Measurements from ENCODE around the gene PLPPR1. TPM values are rescaled to one million over a fixed set of nuclear protein-coding genes. Genes with fewer than 3 reads are reported as not detected.

The PLPPR1 gene
- total RNA-seq, 1 donor from 2014 or later, result 222 TPM

DNA sequence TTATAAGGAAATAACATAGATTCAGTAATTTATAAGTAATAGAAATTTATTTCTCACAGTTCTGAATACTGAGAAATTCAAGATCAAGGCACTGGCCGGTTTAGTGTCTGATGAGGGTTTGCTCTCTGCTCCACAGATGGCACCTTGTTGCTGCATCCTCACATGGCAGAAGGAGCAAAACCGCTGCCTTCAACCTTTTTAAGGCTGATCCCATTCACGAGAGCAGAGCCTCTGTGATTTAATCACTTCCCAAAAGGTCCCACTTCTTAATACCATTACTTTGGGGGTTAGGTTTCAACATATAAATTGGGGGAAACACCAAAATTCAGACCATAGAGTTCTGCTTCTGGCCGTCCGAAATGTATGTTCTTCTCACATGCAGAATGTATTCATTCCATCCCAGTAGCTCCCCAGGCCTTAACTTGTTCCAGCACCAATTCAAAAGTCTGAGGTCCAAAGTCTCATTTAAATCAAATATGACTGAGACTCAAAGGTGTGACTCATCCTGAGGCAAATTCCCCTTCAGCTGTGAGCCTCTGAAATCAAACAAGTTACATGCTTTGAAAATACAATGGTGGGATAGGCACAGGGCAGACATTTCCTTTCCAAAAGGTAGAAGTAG lies 325.7 kb downstream of the PLPPR1 start:
- DNase-seq, result no peak

DNA sequence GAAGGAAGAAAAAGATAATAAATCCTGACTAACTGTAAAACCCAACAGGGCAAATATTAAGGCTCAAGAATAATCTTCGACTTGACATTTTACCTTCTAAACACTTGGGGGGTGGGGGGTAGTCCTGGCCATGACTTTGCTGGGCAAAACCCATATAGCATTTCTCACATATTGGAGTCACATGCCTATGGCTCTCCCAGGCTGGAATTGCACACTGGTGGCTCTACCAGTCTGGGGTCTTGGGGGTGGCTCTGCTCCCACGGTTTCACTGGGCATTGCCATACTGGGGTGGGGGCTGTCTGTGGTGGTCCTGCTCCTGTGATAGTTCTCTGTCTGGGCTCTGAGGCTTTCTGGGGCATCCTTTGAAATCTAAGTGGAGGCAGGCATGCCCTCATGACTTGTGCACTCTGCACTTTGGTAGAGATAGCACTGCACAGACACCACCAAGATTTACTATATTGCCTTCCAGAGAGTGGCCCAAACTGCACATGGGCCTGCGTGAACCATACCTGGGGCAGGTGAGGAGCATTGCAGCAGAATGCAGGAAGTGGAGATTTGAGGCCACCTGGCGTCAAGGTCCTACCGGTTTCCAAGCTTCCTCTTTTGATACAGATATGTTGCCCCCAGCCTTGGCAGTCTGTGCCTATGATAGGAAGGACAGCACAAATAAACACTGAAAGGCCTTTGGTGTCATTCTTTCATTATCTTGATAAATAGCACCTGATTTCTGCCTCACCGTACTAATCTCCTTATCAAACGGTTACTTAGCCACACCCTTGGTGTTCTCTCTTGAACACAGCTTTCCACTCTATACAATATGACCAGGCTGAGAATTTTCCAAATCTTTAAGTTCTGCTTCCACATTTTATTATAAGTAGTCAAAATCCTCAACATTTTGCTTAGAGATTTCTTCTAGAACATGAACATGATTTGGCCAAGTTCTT lies 326.5 kb downstream of the PLPPR1 start:
- DNase-seq, result no peak

DNA sequence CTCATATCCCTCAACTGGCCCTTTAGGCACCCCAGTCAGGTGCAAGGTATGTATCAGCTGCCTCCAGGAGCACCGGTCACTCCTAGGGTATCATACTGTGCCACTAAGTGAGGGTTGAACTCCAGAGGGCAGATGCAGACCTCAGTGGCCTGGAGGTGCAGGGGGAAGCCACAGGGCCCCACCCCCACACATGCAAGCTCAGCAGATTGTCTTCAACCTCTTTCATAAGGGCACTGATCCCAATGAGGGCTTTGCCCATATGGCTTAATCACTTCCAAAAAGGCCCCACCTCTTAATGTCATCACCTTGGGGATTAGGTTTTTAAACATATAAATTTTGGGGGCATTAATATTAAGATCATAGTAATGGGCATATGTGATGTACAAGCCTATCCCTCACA lies 328.1 kb downstream of the PLPPR1 start:
- DNase-seq, result no peak

DNA sequence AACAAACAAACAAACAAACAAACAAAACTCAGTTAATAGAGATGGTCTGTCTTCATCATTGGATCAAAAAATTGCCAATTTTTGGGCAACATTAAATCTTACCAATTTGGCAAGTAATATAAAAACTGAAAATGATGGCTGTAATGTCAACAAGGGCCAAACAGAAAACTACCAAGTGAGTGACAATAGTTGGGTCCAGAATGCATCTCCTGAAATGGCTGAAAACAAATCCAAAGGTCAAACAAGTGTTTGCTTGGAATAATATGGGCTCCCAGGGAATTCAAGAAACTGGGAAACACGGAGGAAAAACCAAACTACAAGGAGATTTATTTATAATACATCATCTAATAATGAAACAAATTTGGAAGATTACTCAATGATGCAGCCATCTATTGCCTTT lies 331.2 kb downstream of the PLPPR1 start:
- DNase-seq, result no peak

DNA sequence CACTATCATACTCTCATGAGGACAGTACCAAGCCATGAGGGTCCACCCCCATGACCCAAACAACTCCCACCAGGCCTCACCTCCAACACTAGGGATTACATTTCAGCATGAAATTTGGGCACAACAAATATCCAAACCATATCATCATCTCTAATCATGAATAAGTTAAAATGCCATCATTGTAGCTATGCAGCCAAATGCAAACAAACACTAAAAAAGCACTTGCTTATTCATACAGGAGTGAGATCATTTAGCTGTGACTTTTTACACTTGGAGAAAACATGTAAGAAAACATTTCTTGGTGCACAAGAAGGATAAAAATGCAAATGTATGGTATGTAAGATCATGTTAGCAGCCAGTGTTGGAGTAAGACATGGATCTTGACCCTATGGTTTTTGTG lies 332.1 kb downstream of the PLPPR1 start:
- DNase-seq, result no peak

DNA sequence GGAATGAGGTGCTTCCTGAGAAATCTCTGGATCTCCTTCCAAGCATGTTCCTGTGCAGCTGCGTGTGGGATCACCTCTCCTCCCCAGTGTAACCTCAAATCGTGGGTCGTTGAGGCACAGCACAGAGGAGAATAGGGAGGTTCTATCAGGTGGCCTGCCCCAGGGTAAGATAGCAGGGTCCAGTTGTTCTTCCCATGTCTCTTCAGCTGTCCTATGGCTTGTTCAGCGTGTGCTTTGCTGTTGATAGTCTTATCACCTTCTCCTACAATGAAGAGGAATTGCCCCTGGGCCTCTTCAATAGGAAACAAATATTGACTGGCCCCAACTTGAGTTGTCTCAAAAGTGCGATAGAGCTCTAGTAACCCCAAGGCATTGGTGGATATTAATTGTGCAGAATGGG lies 333.9 kb downstream of the PLPPR1 start:
- DNase-seq, result no peak

DNA sequence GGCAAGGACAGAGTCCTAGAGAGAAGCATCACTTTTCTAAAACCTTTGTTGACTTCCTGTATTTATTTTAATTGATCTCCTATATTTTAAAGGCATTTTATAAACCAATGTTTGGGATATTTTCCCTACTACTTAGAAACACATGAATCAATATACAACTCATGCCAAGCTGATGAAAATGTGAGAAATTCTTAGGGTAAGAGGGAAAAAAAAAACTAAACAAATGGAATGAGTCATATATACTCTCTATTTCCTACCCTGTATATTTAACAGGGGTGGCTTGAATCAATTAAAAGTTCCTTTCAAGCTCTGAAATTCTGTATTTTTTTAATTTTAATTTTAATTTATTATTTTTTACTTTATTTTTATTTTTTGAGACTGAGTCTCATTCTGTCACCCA lies 336.7 kb downstream of the PLPPR1 start:
- DNase-seq, result no peak

DNA sequence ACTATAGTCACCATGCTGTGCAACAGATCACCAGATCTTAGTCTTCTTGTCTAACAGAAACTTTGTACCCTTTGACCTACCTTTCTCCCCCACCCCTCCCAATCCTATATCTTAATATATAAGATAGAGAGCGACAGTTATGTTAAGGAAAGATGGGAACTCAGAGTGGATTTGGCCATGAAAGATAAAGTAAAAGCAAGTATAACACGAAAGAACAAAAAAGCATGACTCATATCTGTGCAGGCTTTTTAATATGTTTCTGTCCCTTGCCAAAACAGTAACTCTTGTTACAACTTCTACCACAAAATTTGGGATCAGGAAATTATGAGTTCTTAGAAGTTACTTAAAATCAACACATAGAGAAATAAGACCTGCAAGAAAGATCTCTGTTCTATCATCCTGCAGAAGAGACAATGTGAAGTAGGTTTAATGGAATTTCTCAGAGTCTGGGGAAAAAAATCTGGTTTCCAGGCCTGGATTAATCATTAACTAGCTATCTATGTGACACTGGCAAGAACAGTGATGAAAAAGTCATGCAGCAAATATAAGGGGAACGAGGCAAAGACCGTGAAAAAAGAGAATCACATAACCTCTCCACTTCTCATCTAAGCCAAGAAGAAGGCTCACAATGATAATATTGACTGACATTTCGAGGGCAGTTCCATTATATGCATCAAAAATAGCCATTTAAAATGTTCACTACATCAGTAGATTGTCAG lies 337.7 kb downstream of the PLPPR1 start:
- DNase-seq, result no peak

DNA sequence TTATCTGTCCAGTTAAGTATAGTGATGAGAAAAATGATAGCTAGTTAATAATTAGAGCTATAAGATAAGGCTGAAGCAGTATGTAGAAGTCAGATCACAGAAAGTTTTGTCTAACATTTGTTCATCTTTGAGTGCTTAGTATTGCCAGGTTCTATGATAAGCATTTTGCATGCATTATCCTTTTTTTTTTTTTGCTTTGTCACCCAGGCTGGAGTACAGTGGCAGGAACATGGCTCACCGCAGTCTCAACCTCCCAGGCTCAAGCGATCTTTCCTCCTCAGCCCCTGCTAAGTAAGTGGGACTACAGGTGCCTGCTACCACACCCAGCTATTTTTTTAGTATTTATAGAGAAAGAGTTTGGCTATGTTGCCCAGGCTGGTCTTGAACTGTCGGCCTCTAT lies 338.8 kb downstream of the PLPPR1 start:
- DNase-seq, result no peak

DNA sequence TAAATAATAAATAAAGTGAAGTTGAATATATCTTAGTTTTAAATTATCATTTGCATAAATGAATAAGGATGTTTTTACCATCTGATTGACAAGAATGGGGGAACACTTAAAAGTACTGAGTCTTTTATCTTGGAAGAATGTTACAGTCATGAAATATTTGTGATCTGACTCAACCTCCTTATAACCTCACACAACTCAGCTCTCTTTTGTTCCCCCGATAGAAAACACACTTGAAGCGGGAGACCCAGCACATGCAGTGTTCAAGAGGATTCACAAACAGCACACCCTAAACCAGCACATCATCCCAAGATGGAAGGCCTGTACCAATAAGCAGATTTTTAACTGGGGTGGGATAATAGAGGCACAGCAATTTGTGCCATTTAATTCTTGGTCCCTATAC lies 340.8 kb downstream of the PLPPR1 start:
- no peak for DNase-seq

DNA sequence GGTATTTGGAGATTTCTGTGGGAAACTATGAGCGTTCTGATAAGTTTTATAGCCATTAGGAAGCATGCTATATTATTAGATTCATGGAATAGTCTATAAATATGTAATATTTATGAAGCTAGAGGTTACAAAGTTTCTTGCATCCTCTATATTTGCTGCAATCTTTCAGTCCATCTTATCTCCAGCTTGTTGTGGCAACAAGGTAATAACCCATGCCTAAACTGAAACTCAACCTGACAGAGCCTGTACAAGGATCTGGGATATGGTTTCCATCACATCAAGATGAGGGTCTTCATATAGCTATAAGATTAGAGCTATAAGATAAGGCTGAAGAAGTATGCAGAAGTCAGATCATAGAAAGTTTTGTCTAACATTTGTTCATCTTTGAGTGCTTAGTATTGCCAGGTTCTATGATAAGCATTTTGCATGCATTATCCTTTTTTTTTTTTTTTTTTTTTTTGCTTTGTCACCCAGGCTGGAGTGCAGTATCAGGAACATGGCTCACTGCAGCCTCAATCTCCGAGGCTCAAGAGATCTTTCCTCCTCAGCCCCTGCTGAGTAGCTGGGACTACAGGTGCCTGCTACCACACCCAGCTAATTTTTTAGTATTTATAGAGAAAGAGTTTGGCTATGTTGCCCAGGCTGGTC lies 341.5 kb downstream of the PLPPR1 start:
- DNase-seq, result no peak

DNA sequence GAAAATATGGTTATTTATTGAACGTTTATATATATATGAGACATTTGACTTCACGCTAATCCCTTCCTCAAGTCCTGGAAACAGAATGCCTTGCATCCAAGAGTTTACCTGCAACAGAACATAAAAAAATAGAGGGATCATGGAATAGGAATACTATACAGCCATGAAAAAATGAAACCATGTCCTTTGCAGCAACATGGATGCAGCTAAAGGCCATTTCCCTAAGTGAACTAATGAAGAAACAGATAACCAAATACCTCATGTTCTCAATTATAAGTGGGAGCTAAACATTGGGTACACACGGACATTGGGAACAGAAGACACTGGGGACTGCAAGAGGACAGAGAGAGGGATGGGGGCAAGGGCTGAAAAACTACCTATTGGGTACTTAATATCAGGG lies 343.3 kb downstream of the PLPPR1 start:
- no peak for DNase-seq

DNA sequence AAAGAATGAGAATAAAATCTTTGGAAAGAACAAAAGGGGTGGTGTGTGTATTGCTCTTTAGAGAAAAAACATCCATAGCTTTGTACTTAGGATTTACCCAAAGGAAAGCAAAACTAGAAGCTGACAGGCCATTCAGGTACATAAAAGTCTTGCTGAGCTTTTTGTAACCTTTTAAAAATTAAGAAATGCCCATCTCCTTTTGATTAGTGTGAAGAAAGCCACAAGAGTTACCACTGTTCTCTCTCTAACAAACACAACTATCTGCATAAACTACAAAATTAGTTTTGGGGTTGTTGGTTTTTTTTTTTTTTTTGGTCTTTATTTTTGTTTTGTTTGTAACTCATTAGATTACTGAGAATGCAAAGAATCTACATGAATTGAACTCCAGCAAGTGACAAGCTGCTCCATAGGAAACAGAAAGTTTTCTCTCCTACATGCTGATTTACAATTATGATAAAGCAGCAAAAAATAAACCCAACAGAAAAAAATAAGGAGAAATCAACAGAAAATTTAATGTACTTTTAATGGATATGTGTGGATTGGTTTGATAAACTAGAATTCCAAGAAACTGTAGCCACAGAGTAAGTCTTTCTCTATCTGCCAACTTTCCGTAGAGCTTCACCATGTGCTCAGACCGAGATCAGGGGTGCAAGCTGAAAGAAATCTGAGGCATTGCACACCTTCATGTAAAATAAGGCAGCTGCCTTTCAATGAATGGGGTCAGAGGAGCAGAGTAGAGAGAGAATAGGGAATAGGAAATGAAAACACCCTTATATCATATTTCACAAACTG lies 344.0 kb downstream of the PLPPR1 start:
- DNase-seq, result no peak

Small RNAs within 50 kb of the gene (small RNA-seq; reads per million reads assigned to genes)
- not detected for gene RF00322
